NCI-H146 treated with DMSO at 0.1 percent for 48 hours (cell line): Measurements from ENCODE around the gene ITPR1.

Experiments used
- DNase-seq: peaks from one replicate; lab custom pipeline; 2025; ENCODE audit not compliant: unreplicated experiment; lab: John Stamatoyannopoulos, UW

Gene ITPR1

GRCh38 chr3:4508048-4508981, 15.2 kb downstream of the ITPR1 start:
- DNase-seq, result no peak

- no peak for DNase-seq
Measured at GRCh38 chr3:4509043-4509442, 15.9 kb downstream of the ITPR1 start.

- DNase-seq, result no peak
Measured at GRCh38 chr3:4509983-4510755, 17.0 kb downstream of the ITPR1 start.

GRCh38 chr3:4511491-4512262, 18.5 kb downstream of the ITPR1 start:
- DNase-seq, result no peak

- no peak for DNase-seq
Measured at GRCh38 chr3:4512895-4513616, 19.9 kb downstream of the ITPR1 start.

GRCh38 chr3:4514321-4514720, 21.2 kb downstream of the ITPR1 start:
- no peak for DNase-seq

- DNase-seq, result no peak
Measured at GRCh38 chr3:4514916-4515315, 21.8 kb downstream of the ITPR1 start.

- DNase-seq, result no peak
Measured at GRCh38 chr3:4515916-4516579, 22.9 kb downstream of the ITPR1 start.

GRCh38 chr3:4517093-4517492, 23.9 kb downstream of the ITPR1 start:
- no peak for DNase-seq

GRCh38 chr3:4517643-4518311, 24.6 kb downstream of the ITPR1 start:
- DNase-seq, result no peak

- no peak for DNase-seq
Measured at GRCh38 chr3:4520033-4520816, 27.1 kb downstream of the ITPR1 start.

GRCh38 chr3:4522947-4523346, 29.8 kb downstream of the ITPR1 start:
- DNase-seq, result no peak

- no peak for DNase-seq
Measured at GRCh38 chr3:4523710-4524698, 30.9 kb downstream of the ITPR1 start.

- no peak for DNase-seq
Measured at GRCh38 chr3:4525560-4526223, 32.5 kb downstream of the ITPR1 start.

- DNase-seq, result no peak
Measured at GRCh38 chr3:4528320-4528719, 35.2 kb downstream of the ITPR1 start.

GRCh38 chr3:4528819-4529600, 35.9 kb downstream of the ITPR1 start:
- no peak for DNase-seq
